BE2C (cell line): ENCODE data around the gene ESPNL.

Experiments
- DNase-seq: peaks from one replicate; pipeline ENCODE4 v3.0.0-alpha.2; 2020
- H3K27me3 ChIP-seq: fragments of 250-450 bp; sonication (Bioruptor Pico); 2 replicates; pipeline ENCODE4 v1.5.1; 2020; ENCODE audit warnings: mild to moderate bottlenecking
- H3K36me3 ChIP-seq: fragments of 250-450 bp; sonication (Bioruptor Pico); 2 replicates; pipeline ENCODE4 v1.5.1; 2020; ENCODE audit warnings: mild to moderate bottlenecking
- H3K4me1 ChIP-seq: fragments of 250-450 bp; sonication (Bioruptor Pico); 2 replicates; pipeline ENCODE4 v1.5.1; 2020
- H3K4me3 ChIP-seq: 2 replicates; pipeline ENCODE4 v1.5.1; 2011; ENCODE audit warnings: low read depth, low read length
- H3K9me3 ChIP-seq: fragments of 250-450 bp; sonication (Bioruptor Pico); 2 replicates; pipeline ENCODE4 v1.5.1; 2020
- CTCF ChIP-seq: IDR thresholded peaks from 2 replicates; pipeline ENCODE4 v1.5.1; 2012; ENCODE audit warnings: mild to moderate bottlenecking, low read depth, low read length

The ESPNL gene

DNA sequence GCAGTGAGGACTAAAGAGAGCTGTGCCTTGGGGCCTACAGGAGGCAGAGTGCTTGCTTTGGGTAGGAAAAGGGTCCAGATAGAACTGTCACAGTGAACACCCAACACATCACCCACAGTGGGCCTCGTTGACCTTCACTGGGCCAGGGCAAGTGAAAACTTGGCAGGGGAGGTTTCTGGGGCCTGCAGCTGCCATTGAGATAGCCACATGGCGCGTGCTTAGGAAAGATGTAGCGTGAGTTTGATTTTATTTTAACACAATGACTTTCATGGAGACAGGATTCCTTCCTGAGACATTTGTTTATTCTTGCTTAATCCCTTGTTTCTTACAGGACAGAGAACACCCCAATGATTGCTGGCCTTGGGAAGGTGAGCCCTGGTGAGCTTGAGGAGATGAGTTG, 9.3 kb upstream of the ESPNL start:
- Histone ChIP-seq H3K4me1 (no peaks in the 10 kb centered on the region), H3K27me3 (no peaks in the 10 kb centered on the region), H3K9me3 (no peaks in the 10 kb centered on the region), H3K36me3 (peaks cover 39% of the 10 kb centered on the region), H3K4me3 (no peak overlapping the region)
- DNase-seq = no peak
- TF ChIP-seq CTCF = no peak

DNA sequence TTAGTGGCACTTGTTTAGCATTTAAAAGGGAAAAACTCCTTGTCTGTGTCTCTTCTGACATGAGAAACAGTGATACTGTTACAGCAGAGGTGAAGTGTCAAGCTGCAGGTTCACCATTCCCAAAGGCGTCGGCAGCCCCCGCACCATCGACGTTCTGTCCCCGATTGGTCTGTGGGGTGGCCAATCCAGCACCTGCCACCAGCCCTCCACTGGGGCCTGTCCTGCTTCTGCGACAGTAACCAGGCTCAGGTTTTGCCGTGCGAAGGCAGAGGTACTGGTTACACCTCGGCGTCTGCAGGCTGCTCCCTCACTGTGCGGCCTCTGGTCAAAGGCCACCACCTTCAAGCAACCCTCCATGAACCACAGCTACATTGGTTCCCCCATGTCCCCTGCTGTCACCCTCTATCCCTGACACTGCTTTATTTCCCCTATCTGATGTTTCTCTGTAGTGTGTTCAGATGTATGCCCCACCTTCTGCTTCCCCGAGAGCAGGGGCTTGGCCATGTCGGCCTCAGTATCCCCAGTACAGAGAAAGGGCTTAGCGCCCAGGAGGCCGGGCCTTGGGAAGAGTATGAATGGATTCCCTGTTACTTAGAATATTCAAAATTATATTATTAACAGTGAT, 8.6 kb upstream of the ESPNL start:
- Histone ChIP-seq H3K4me3 (no peak overlapping the region), H3K4me1 (no peaks in the 10 kb centered on the region), H3K36me3 (peaks cover 34% of the 10 kb centered on the region), H3K27me3 (no peaks in the 10 kb centered on the region), H3K9me3 (no peaks in the 10 kb centered on the region)
- DNase-seq = no peak
- no peak for TF ChIP-seq CTCF

GRCh38 chr2:238092486-238093035, 7.6 kb upstream of the ESPNL start:
- DNase-seq = no peak
- no peak for TF ChIP-seq CTCF
- H3K4me3 ChIP-seq = no peak overlapping the region
- H3K36me3 ChIP-seq = peaks cover 27% of the 10 kb centered on the region
- no peaks in the 10 kb centered on the region for H3K9me3 ChIP-seq
- no peaks in the 10 kb centered on the region for H3K4me1 ChIP-seq
- no peaks in the 10 kb centered on the region for H3K27me3 ChIP-seq

DNA sequence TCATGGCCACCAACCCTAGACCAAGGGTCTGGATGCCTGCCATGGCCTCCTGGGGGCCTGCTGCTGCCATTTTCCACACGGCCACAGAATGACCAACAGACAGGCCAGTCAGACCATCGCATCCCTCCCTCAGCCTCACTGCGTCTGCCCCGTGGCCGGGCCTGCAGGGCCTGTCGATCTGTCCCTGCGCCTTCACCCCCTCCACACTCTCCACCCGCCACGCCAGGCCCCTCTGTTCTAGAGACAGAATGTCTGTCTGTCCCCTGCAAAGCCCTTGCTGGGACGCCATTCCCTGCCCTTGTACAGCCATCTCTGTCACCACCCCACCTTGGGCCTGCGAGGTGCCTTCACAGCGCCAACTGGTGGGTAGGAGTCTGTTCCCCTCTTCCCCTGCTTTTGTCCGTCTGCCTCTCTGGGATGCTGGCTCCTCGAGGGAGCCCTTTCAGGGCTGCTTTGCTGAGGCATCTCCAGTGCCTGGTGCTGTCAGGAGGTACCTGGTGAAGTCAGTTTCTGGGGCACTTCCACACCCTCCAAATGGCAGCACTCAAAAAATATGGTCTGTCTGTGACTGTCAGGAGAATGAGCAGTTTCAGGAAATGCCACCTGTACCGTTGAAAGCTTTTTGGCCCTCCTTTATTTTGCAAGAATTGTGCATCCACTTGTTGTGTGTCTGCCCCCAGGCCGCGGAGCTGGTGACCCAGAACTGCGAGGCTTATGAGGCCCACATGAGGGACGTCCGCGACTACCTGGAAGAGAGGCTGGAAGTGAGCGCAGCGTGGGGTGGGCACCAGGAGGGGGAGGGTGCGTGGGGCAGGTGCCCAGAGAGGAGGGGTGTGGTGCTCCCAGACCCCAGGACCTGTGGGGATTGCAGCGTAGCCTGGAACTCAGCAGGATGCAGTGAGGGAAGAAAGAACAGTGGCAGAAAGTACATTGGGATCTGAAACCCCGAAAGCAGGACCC, 6.7 kb upstream of the ESPNL start:
- no peak for DNase-seq
- no peaks in the 10 kb centered on the region for H3K27me3 ChIP-seq
- no peak for TF ChIP-seq CTCF
- no peaks in the 10 kb centered on the region for H3K4me1 ChIP-seq
- H3K9me3 ChIP-seq = no peaks in the 10 kb centered on the region
- H3K4me3 ChIP-seq = no peak overlapping the region
- H3K36me3 ChIP-seq = peaks cover 24% of the 10 kb centered on the region

GRCh38 chr2:238094438-238095022, 5.6 kb upstream of the ESPNL start:
- Histone ChIP-seq H3K9me3 (no peaks in the 10 kb centered on the region), H3K36me3 (peaks cover 21% of the 10 kb centered on the region), H3K4me1 (peaks cover 8% of the 10 kb centered on the region), H3K4me3 (no peak overlapping the region), H3K27me3 (no peaks in the 10 kb centered on the region)
- no peak for DNase-seq
- TF ChIP-seq CTCF = no peak
